ENCODE data around the gene CIB2.

CIB2 gene

DNA sequence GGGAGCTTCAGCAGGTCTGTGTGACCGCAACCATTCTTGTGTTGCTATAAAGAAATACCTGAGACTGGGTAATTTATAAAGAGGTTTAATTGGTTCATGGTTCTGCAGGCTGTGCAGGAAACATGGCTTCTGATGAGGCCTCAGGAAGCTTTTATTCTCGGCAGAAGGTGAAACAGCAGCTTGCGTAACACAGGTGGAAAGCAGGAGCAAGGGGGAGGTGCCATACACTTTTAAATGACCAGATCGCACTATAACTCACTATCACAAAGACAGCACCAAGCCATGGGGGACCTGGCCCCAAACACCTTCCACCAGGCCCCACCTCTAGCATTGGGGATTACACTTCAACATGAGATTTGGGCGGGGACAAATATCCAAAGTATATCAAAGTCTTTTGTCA lies 8.3 kb upstream of the CIB2 start:
- H3K4me3 ChIP-seq (ENCODE audit: low read length), result no peak overlapping the region
- no peak for DNase-seq (ENCODE audit: low read depth)
- no peak for TF ChIP-seq CTCF (conservative IDR thresholded peaks at IDR 0.05; ENCODE audit: low read depth, low read length)

DNA sequence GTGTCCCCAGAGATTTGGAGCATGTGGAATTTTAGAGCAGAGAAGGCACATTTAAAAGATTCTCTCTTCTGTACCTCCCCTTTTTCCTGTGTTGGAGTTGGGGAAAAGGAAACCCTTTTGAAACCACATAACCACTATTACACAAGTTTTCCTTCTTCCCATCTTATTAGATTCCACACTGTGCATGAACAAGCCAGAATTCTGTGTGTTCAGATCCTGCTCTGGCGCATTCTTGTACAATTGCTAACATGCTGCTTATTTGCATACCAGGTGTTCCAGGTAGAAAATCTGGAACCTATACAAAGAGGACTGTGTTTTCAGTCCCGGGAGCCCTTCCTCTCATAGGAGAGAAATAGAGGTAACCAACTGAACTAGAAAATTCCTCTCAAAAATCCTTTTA lies 2.6 kb upstream of the CIB2 start:
- no peak overlapping the region for H3K4me3 ChIP-seq (ENCODE audit: low read length)
- DNase-seq (ENCODE audit: low read depth), result no peak
- TF ChIP-seq CTCF (conservative IDR thresholded peaks at IDR 0.05; ENCODE audit: low read depth, low read length), result no peak

DNA sequence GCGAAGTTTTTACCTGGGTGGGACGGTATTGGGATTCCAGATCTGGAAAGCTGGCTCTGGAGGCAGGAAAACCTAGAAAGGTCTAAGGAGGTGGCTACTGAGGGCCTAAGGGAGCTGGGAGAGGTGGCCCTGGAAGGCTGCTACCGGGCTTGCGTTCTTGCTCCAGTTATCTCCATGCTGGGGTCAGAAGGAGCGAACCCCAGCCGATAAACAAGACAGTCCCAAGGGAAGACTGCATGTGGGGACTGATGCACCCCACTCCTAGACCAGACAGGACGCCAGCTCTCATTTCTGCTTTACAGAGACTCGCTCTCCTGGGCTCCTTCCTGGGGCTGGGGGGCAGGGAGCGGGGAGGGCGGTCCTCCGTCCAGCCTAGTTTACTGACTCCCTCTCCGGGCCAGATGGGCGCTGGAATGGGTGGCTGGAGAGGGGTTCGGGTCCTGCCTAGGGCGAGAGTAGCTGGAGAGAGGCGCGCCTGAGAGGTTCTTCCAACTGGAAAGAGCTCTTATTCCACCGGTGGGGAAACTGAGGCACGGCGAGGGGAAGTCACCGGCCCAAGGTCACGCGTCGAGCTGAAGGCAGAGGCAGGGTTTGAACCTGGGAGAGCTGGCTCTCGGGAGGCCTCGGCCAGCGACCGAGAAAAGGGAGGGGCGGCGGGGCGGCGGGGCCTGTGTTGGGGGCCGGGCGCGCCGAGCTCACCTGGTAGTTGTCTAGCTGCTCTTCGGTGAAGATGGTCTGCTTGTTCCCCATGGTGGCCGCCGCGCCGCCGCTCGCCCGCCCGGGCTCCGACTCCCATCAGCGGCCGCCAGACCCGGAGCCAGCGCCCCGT lies 565 bp downstream of the CIB2 start:
- TF ChIP-seq CTCF (conservative IDR thresholded peaks at IDR 0.05; ENCODE audit: low read depth, low read length), result no peak
- no peak for DNase-seq (ENCODE audit: low read depth)
- H3K4me3 ChIP-seq (ENCODE audit: low read length), result peak overlapping the region; percentile 17

DNA sequence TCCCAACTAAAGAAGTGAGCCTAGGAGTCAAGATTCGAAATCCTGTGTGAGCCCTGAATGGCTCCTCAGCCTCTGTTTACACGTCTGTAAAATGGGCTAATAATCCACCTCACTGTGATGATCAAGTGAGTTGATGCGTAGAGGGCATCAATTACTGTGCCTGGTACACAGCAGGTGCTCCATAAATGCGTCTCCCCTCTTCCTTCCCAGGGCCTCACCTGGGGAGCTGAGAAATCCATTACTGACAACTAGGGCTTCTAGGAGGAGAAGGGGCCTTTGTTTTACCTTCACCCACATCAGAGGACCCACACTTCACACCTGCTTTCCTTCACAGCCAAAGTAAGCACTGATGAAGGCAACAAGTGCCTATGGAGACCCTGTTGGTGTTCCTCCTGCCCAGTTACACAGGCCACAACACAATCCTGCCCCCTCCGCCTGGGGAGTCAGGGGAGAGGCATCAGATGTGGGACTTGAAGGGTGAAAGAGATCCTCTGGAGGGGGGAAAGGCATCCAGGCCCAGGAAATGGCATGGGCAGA lies 1.4 kb downstream of the CIB2 start:
- no peak for DNase-seq (ENCODE audit: low read depth)
- H3K4me3 ChIP-seq (ENCODE audit: low read length), result no peak overlapping the region
- TF ChIP-seq CTCF (conservative IDR thresholded peaks at IDR 0.05; ENCODE audit: low read depth, low read length), result no peak

GRCh38 chr15:78129077-78129750 lies 2.0 kb downstream of the CIB2 start:
- TF ChIP-seq CTCF (conservative IDR thresholded peaks at IDR 0.05; ENCODE audit: low read depth, low read length), result no peak
- DNase-seq (ENCODE audit: low read depth), result no peak
- H3K4me3 ChIP-seq (ENCODE audit: low read length), result no peak overlapping the region

DNA sequence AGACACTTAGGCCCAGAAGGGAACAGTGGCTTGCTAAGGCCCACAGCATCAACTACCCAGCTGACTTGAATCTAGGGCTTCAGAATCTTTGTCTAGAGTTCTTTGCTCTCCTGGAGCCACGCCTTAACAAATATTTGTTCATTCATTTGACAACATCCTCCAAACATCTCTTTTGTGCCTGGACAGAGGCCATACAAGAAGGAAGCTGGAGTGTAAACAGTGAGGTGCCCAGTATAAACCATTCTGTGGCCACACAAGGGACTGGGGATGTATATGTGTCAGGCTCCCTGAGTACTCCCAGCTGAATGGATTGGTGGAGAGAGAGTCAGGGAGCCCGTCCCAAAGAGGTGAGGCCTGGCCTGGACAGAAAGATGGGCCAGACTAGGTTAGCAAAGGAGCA lies 3.4 kb downstream of the CIB2 start:
- DNase-seq (ENCODE audit: low read depth), result no peak
- TF ChIP-seq CTCF (conservative IDR thresholded peaks at IDR 0.05; ENCODE audit: low read depth, low read length), result no peak

More for the DNA sequence above, 3.4 kb downstream of the CIB2 start:
- H3K4me3 ChIP-seq (ENCODE audit: low read length), result no peak overlapping the region
